H9 (cell line): ENCODE results near the gene LCE1A. TPM values are rescaled to one million over a fixed set of nuclear protein-coding genes. Genes with fewer than 3 reads are reported as not detected.

Experiments used
- DNase-seq: peaks from one replicate; pipeline ENCODE4 v3.0.0-alpha.2; 2017
- H2AFZ ChIP-seq: one replicate; pipeline ENCODE4 v1.6.1; 2013; ENCODE audit warnings: mild to moderate bottlenecking, low read length, control low read depth, moderate library complexity
- H2AK5ac ChIP-seq: 2 replicates; pipeline ENCODE4 v1.6.1; 2013; ENCODE audit warnings: low read length, control low read depth, mixed read lengths; ENCODE audit not compliant: insufficient read length
- H2BK120ac ChIP-seq: one replicate; pipeline ENCODE4 v1.6.1; 2013; ENCODE audit warnings: low read depth, mild to moderate bottlenecking, low read length, control low read depth, inconsistent platforms; ENCODE audit not compliant: poor library complexity, severe bottlenecking
- H2BK12ac ChIP-seq: 2 replicates; pipeline ENCODE4 v1.6.1; 2013; ENCODE audit warnings: low read length, control low read depth, mixed read lengths, low read depth; ENCODE audit not compliant: insufficient read length
- H2BK15ac ChIP-seq: 2 replicates; pipeline ENCODE4 v1.6.1; 2013; ENCODE audit warnings: low read depth, low read length, control low read depth
- H2BK20ac ChIP-seq: one replicate; pipeline ENCODE4 v1.6.1; 2013; ENCODE audit warnings: low read depth, mild to moderate bottlenecking, low read length, control low read depth, inconsistent platforms; ENCODE audit not compliant: poor library complexity, severe bottlenecking
- H2BK5ac ChIP-seq: 2 replicates; pipeline ENCODE4 v1.6.1; 2013; ENCODE audit warnings: low read length, control low read depth, mixed read lengths; ENCODE audit not compliant: insufficient read length
- H3K14ac ChIP-seq: 2 replicates; pipeline ENCODE4 v1.6.1; 2013; ENCODE audit warnings: low read length, control low read depth; ENCODE audit not compliant: insufficient read depth
- H3K18ac ChIP-seq: 2 replicates; pipeline ENCODE4 v1.6.1; 2013; ENCODE audit warnings: low read depth, mild to moderate bottlenecking, mixed read lengths, low read length, control low read depth; ENCODE audit not compliant: insufficient read length
- H3K23ac ChIP-seq: 2 replicates; pipeline ENCODE4 v1.6.1; 2013; ENCODE audit warnings: low read length, control low read depth, mixed read lengths, low read depth; ENCODE audit not compliant: insufficient read length
- H3K23me2 ChIP-seq: 2 replicates; pipeline ENCODE4 v1.6.1; 2013; ENCODE audit warnings: low read depth, mild to moderate bottlenecking, mixed read lengths, low read length, control low read depth; ENCODE audit not compliant: insufficient read length, poor library complexity, severe bottlenecking
- H3K27ac ChIP-seq: 2 replicates; pipeline ENCODE4 v1.5.1; 2013; ENCODE audit warnings: low read length, control low read depth, mixed read lengths, low read depth; ENCODE audit not compliant: insufficient read length
- H3K27me3 ChIP-seq: 2 replicates; pipeline ENCODE4 v1.6.1; 2013; ENCODE audit warnings: low read length, control low read depth, inconsistent platforms; ENCODE audit not compliant: insufficient read depth
- H3K4ac ChIP-seq: 2 replicates; pipeline ENCODE4 v1.6.1; 2013; ENCODE audit warnings: low read depth, mild to moderate bottlenecking, control low read depth, inconsistent platforms, low read length, moderate library complexity
- H3K4me1 ChIP-seq: 2 replicates; pipeline ENCODE4 v1.6.1; 2013; ENCODE audit warnings: low read length, control low read depth, inconsistent platforms; ENCODE audit not compliant: insufficient read depth
- H3K4me2 ChIP-seq: 2 replicates; pipeline ENCODE4 v1.6.1; 2013; ENCODE audit warnings: low read length, control low read depth, mixed read lengths; ENCODE audit not compliant: insufficient read length, insufficient read depth
- H3K56ac ChIP-seq: 2 replicates; pipeline ENCODE4 v1.6.1; 2013; ENCODE audit warnings: low read depth, mild to moderate bottlenecking, mixed read lengths, low read length, control low read depth; ENCODE audit not compliant: insufficient read length
- H3K79me1 ChIP-seq: 2 replicates; pipeline ENCODE4 v1.6.1; 2013; ENCODE audit warnings: low read depth, mild to moderate bottlenecking, moderate library complexity, low read length, control low read depth, inconsistent platforms; ENCODE audit not compliant: insufficient read depth, poor library complexity, severe bottlenecking
- H3K79me2 ChIP-seq: 2 replicates; pipeline ENCODE4 v1.6.1; 2013; ENCODE audit warnings: low read length, control low read depth, inconsistent platforms; ENCODE audit not compliant: insufficient read depth
- H3K9ac ChIP-seq: 2 replicates; pipeline ENCODE4 v1.6.1; 2013; ENCODE audit warnings: low read length, control low read depth, mixed read lengths; ENCODE audit not compliant: insufficient read length; ENCODE audit errors: extremely low read depth
- H3K9me3 ChIP-seq: one replicate; pipeline ENCODE4 v1.6.1; 2013; ENCODE audit warnings: low read depth, low read length, inconsistent platforms; ENCODE audit not compliant: control insufficient read depth
- H3T11ph ChIP-seq: one replicate; pipeline ENCODE4 v1.6.1; 2013; ENCODE audit warnings: mild to moderate bottlenecking, low read length, control low read depth, inconsistent platforms
- H4K20me1 ChIP-seq: one replicate; pipeline ENCODE4 v1.6.1; 2013; ENCODE audit not compliant: control insufficient read depth, insufficient read length, insufficient read depth
- H4K5ac ChIP-seq: 2 replicates; pipeline ENCODE4 v1.6.1; 2013; ENCODE audit warnings: low read depth, mild to moderate bottlenecking, mixed read lengths, low read length, control low read depth; ENCODE audit not compliant: insufficient read length
- H4K8ac ChIP-seq: replicated peaks from 2 replicates; pipeline ENCODE4 v1.6.1; 2013; ENCODE audit warnings: low read length, control low read depth, mixed read lengths, low read depth; ENCODE audit not compliant: insufficient read length
- H4K91ac ChIP-seq: 2 replicates; pipeline ENCODE4 v1.6.1; 2013; ENCODE audit warnings: low read depth, mild to moderate bottlenecking, moderate library complexity, mixed read lengths, low read length, control low read depth; ENCODE audit not compliant: insufficient read length
- H3K27ac Mint-ChIP-seq, 3 experiments: 2 replicates in 2 of 3; 3 replicates in 1 of 3; pipeline ENCODE4 v1.8.0; 2020 to 2021; ENCODE audit warnings: mixed read lengths in 3 of 3, mild to moderate bottlenecking in 1 of 3, moderate library complexity in 1 of 3
- H3K27me3 Mint-ChIP-seq: 2 replicates; pipeline ENCODE4 v1.8.0; 2021; ENCODE audit warnings: low read depth, mild to moderate bottlenecking, moderate library complexity, mixed read lengths
- H3K36me3 Mint-ChIP-seq, 3 experiments: 2 replicates in 2 of 3; 3 replicates in 1 of 3; pipeline ENCODE4 v1.8.0; 2020 to 2021; ENCODE audit warnings: low read depth in 3 of 3, mixed read lengths in 3 of 3; ENCODE audit not compliant: insufficient read depth in 1 of 3
- H3K4me1 Mint-ChIP-seq, 2 experiments: 2 replicates each; pipeline ENCODE4 v1.8.0; 2020; ENCODE audit warnings: mixed read lengths in 2 of 2
- H3K4me3 Mint-ChIP-seq, 2 experiments: 2 replicates in 1 of 2; 3 replicates in 1 of 2; pipeline ENCODE4 v1.8.0; 2020 to 2021; ENCODE audit warnings: mild to moderate bottlenecking in 2 of 2, mixed read lengths in 2 of 2, moderate library complexity in 1 of 2
- H3K9me3 Mint-ChIP-seq, 2 experiments: 2 replicates in 1 of 2; 3 replicates in 1 of 2; pipeline ENCODE4 v1.8.0; 2020; ENCODE audit warnings: mild to moderate bottlenecking in 2 of 2, mixed read lengths in 2 of 2, moderate library complexity in 1 of 2
- CTCF ChIP-seq: fragments of 200-600 bp; sonication (generic); conservative IDR thresholded peaks from 3 replicates; pipeline ENCODE4 v1.8.0; 2021; ENCODE audit warnings: antibody characterized with exemption, mild to moderate bottlenecking
- WGBS: extraction: QIAGEN DNeasy Blood & Tissue Kit; methylation state at CpG from one replicate; pipeline ENCODE4 v1.1.7; 2013; ENCODE audit warnings: missing lambda C conversion rate, low lambda C conversion rate, mixed read lengths; ENCODE audit not compliant: insufficient read length; ENCODE audit errors: extremely low coverage; 5-methylcytosine and 5-hydroxymethylcytosine counted together
- total RNA-seq: library from RNA; stranded (reverse); gene quantifications from 2 replicates; pipeline ENCODE4 v1.2.1, GENCODE V29; 2021

The LCE1A gene
- total RNA-seq, 1 experiment from 2014 or later = not detected

GRCh38 chr1:152866321-152866720 is 39.0 kb downstream of the LCE1A start:
- Histone ChIP-seq H3K27ac (no peak overlapping the region), H3K4ac (no peak overlapping the region), H2BK12ac (no peak overlapping the region)

More at GRCh38 chr1:152866321-152866720, 39.0 kb downstream of the LCE1A start:
- Histone ChIP-seq H3K27me3 (no peaks in the 10 kb centered on the region), H3K4me1 (no peaks in the 10 kb centered on the region), H3K4me2 (no peak overlapping the region), H3K9ac (no peak overlapping the region), H3K79me1 (no peaks in the 10 kb centered on the region), H2BK15ac (no peak overlapping the region), H2BK20ac (no peak overlapping the region), H4K5ac (no peak overlapping the region), H3K79me2 (no peaks in the 10 kb centered on the region), H4K8ac (no peak overlapping the region), H3K18ac (no peak overlapping the region), H3K56ac (no peak overlapping the region), H4K20me1 (no peaks in the 10 kb centered on the region), H2BK5ac (no peak overlapping the region), H3K14ac (no peak overlapping the region), H3K23me2 (no peaks in the 10 kb centered on the region), H3K9me3 (peaks cover 40% of the 10 kb centered on the region), H3K23ac (no peak overlapping the region), H2AK5ac (no peak overlapping the region), H4K91ac (no peak overlapping the region), H3T11ph (no peak overlapping the region), H2AFZ (no peak overlapping the region), H2BK120ac (no peak overlapping the region)
- Mint-ChIP-seq H3K4me1 (no peaks in the 10 kb centered on the region), H3K27me3 (no peaks in the 10 kb centered on the region), H3K9me3 (peaks cover 20 to 23% of the 10 kb centered on the region in 2 experiments), H3K27ac (no peak overlapping the region), H3K36me3 (no peaks in the 10 kb centered on the region; a peak in 2 of 7 replicates), H3K4me3 (no peak overlapping the region)
- TF ChIP-seq CTCF = no peak
- WGBS = no CpG with 5 or more reads among the region's 2 CpGs
- no peak for DNase-seq
